HG02938 (cell line): ENCODE data around the gene RS1.

Experiments used
- ATAC-seq: cut with Tn5 transposase; IDR thresholded peaks from one replicate; pipeline ENCODE4 v1.9.1; 2021; ENCODE audit warnings: mild to moderate bottlenecking, moderate library complexity; ENCODE audit not compliant: unreplicated experiment

The RS1 gene

GRCh38 chrX:18672008-18672407, at the start of gene RS1:
Gene RS1 (minus strand): TSS chrX:18672108. CDS start chrX:18672068, 40 bp downstream.
- ATAC-seq = no peak

DNA sequence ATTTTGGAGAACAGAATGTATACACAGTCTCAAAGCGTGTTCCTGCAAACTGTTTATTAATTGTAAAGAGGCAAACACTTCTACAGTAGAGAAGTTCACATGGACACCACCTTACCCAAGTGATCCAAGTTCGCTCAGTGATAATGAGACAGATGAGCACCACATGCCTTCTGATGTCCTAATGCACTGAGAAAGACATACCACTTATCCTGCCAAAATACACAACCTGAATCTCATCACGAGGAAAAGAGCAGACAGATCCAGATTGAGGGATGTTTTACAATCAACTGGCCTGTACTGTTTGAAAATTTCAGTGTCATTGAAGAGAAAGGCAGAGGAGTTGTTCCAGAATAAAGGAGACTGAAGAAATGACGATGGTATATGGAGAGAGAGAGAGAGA, 47.9 kb upstream of the RS1 start:
- ATAC-seq = no peak

DNA sequence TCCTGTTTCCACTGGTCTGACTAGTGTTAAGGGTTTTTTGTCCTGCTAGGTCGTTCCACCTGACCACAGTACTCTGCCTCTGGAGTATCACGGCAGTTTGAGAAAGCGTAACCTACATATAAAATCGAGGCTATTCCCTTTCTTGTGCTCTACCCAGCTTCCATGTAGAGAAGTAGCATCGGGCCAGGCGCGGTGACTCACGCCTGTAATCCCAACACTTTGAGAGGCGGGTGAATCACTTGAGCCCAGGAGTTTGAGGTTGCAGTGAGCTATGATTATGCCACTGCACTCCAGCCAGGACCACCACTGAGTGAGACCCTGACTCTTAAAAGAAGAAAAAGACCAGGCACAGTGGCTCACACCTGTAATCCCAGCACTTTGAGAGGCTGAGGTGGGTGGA, 43.0 kb upstream of the RS1 start:
- ATAC-seq = no peak

DNA sequence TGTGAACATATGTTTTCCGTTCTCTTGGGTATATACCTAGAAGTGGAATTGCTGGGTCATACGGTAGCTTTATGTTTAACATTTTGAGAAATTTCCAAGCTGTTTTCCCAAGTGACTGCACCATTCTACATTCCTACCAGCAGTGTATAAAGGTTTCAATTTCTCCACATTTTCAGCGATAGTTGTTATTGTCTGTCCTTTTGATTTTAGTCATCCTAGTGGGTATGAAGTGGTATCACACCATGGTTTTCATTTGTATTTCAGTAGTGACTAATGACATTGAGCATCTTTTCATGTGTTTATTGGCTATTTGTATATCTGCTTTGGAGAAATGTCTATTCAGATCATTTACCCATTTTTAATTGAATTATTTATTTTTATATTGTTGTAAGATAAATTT, 37.9 kb upstream of the RS1 start:
- ATAC-seq = no peak

GRCh38 chrX:18707426-18708049, 35.6 kb upstream of the RS1 start, which contains the start of gene PPEF1:
Gene PPEF1 (plus strand): TSS chrX:18707645. CDS start chrX:18707781, 136 bp downstream.
- no peak for ATAC-seq

DNA sequence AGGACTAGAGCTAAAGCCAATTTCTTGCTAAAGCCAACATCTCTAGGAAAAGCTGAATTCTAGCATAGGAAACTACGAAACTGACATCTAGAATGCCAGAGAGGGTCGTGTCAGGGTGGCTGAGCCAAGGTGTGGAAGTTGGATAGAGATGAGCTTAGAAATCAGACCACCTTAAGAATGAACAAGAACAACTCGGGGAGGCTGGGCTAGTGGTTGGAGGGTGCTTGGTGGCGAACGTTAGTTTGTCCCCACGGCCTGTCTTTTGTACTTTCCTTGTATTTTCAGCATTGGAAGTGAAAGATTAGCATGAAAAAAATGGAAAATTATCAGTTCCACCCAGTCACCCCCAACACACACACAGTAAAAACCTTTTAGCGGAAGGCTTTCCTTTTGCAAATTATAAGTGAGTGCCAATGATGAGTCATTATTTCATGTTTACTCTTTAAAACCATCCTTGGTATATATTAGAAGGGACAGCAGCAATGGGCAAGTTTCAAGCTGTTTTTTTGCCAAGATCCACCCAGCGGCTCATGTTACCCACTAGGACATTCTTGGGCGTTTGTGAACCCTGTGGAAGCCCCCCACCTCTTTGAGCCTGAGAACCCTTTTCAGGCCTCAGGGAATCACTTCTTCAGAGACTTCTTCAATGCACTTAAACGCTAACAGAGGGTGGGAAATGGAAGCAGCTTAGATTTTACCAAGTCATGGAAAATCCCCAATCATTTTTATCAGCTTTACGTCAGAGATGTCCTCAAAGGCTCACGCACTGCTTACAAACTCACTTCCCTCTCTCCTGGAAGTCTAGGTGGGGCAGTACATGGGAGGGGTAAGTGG, 30.7 kb upstream of the RS1 start:
- no peak for ATAC-seq

DNA sequence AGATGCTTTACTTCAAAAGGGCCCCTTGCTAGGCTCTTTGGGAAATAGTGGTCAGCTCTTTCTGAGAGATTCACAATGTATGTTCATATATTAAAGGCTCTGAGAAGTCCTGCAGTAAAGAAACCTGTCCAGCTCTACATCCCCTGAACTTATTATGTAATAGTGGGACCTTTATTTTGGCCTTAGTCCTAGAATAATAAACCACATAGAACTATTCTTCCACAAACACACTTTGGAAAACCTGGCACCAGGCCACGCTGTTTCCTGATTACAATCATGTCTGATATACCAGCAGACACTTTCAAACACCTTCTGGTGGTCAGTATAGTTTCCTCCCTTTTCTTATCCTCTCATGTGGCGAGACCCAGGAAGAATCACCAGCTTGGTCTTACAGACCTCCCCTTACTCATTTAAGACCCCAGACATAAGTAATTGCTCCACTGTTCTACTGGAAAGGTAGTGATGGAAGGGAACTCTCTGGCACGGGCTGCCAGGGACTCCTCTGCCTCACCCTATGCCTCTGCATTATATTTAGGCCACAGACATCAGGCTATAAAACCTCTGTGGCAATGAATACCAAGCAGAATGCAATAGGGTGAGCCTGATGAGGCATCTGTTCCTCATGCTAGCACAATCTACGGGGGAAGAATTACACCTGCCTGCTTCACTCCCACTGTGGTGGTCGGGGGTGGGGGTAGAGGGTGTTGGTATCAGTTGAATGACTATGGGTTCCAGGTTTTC, 29.9 kb upstream of the RS1 start:
- no peak for ATAC-seq

DNA sequence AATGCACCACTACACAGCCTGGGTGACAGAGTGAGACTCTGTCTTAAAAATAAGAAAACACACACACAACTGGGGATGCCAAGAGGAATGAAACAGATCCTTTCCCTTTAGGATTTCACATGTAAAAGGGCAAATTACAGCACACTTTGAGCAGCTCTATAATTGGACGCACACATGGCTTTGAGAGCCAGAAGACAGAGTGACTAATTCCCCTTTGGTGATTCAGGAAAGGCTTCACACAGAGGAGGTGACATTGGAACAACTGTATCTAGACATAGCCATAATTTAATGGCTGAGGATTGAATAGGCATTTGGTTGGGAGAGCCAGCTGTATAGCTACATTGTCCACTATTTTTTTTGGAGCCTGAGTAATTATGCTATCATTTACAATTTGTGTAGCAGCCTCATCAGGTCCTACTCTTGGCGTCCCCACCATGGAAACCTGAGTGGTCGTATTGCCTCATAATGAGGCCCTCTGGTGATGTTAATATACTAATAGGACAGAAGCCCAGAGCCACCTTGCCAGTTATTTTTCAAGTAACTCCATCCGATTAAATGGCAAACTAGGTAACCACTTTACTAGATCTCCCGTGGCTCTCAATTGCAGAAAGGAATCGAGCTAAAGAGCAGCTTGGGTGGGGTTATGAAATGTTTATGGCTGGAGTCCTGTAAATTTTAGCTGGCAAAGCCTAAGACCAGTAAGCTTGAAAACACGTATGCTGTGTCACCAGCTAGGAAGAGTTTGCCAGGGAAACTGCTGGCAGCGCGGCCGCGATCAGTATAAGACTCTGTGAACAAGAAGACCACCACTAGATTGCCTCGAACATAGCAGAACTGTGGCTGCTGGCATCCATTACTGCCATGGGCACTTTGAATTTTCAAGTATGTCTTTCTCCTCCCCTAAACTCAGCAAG, 27.1 kb upstream of the RS1 start:
- no peak for ATAC-seq

DNA sequence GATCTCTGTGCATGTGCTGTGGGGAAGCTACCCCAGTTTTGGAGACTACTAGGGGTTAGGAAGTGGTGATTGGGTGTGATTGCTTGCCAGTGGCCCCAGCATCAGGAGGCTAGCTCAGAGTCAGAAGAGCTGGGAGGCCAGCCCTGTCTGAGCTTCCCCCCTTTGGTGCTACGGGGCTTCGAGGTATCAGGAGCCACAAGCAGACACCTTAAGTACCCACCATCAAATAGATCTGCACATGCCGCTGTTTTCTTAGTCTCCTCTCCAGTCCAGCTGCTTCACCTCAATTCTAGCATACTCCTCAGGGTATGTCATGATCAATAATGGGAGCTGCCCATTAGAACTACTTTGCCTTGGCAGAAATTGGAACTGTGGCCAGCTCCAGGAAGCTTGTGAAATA, 24.7 kb upstream of the RS1 start:
- no peak for ATAC-seq

- ATAC-seq = no peak
Measured at GRCh38 chrX:18692541-18692940, 20.6 kb upstream of the RS1 start.

DNA sequence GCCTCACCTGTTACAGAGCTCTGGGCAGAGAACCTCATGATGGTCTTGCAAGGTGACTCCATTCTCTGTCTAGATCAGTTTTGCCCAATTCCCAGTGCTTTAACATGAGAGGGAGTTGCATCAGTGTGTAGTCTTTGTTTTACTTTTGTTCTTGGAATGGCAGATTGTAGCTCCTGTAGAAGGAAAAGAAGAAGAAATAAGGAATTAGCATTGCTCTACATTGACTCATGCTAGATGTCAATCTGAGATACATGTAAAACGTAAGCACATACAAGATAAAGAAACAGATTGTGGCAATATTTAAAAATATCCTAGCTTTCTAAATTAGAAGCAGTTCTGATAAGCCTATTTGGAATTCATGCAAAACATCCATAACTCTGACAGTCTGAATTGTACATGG, 19.5 kb upstream of the RS1 start:
- no peak for ATAC-seq

DNA sequence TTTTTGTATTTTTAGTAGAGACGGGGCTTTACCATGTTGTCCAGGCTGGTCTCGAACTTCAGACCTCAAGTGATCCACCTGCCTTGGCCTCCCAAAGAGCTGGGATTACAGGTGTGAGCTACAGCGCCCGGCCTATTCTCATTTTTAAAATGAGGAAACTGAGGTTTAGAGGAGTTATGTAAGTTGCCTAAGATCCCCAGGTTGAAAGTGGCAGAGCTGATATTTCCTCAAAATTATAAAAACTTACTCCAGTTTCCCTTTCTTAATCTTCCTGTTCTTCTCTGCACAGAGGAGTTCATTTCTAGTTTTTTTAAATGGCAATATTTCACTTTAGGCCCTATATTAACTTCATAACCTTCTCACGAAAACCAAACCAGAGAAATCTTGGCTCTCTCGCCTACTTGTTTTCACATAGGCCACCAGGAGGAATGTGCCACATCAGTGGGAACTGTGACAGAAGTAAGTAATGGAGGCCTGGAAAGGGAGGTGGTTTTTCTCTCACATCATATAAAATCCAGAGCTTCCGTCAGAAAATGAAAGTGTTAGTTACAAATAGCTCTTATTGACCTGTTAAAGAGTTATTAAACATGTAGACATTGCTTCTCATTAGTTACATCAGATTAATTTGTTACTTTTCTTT, 16.1 kb upstream of the RS1 start:
- no peak for ATAC-seq

- ATAC-seq = no peak
Measured at GRCh38 chrX:18682979-18683387, 11.1 kb upstream of the RS1 start.

GRCh38 chrX:18681996-18682395, 10.1 kb upstream of the RS1 start:
- no peak for ATAC-seq

- ATAC-seq = no peak
Measured at GRCh38 chrX:18677161-18677869, 5.4 kb upstream of the RS1 start.

GRCh38 chrX:18676470-18676869, 4.6 kb upstream of the RS1 start:
- no peak for ATAC-seq

GRCh38 chrX:18676050-18676449, 4.1 kb upstream of the RS1 start:
- ATAC-seq = no peak

- ATAC-seq = peak; percentile 81
Measured at GRCh38 chrX:18674788-18675735, 3.2 kb upstream of the RS1 start.

DNA sequence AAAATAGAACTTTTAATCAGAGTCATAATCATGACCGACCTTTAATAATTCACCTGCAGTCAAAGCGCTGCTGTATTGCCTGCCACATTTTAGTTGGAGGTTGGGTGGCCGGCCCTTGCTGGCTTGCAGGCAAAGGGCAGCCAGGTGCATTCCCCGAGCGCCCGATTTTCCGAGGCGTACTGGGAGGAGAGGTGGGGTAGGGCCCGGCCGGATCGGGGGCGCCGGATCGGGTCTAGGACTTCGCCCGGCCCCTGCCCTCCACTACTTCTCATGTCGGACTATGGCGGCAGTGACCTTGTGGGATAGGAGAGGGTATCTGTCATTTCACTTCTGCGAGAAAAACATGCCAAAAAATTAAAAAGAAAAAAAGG, 2.5 kb upstream of the RS1 start:
- ATAC-seq = peak; percentile 29
